ENCODE measurements around the gene BSPRY.
"Not testable (repeated sequence)": the region's sequence is repeated elsewhere in the genome, so short reads cannot be mapped to it uniquely, and the experiment has no call there.

The BSPRY gene

GRCh38 chr9:113370806-113371325, 21.5 kb downstream of the BSPRY start:
- no peak for DNase-seq (ENCODE audit: low read depth)

DNA sequence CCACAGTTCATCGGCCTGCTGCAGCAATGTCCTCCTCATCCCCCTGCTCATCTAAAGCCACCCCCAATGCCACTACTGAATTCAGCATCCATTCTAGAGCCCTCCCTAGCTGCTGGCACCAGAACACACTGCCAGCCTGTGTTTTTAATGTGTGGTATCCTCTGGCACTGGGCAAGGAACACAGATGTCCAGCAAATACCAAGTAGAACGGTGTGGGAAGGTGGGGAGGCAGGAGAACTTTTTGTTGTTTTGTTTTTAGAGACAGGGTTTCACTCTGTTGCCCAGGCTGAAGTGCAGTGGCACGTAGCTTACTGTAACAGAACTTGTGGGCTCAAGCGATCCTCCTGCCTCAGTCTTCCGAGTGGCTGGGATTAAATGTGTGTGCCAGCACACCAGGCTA, 22.7 kb downstream of the BSPRY start:
- no peak for DNase-seq (ENCODE audit: low read depth)

GRCh38 chr9:113373256-113373655, 23.9 kb downstream of the BSPRY start:
- DNase-seq (ENCODE audit: low read depth): no peak

DNA sequence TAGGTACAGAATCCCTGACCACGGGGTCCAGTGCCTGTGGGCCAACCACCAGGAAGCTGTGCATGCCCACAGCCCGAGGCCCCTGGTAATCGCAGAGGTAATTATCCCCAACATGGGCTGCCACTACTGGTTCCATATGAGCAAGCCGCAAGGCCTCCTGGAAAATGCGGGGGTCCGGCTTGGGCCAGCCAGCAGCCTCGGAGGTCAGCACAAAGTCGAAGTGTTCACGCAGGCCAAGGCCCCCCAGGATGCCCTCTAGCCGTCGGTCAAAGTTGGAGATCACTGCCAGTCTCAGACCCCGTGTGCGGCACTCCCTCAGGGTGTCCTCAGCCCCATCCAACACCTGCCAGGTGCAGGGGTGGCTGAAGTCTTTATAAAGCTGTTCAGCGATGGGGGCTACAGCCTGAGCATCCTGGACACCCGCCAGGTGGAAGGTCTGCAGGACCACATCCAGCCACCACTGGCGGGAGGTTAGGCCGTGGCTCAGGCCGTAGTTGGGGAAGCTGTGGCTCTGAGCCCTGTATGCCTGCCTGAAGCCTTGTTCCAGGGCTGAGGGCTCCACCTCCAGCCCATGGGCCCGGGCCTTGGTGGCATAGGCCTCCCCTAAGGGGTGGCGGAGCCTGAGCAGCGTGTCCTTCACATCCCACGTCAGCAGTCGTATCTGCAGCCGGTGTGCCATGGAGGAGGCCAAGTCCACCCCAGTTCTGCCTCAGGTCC, 24.5 kb downstream of the BSPRY start:
- DNase-seq (ENCODE audit: low read depth): no peak

DNA sequence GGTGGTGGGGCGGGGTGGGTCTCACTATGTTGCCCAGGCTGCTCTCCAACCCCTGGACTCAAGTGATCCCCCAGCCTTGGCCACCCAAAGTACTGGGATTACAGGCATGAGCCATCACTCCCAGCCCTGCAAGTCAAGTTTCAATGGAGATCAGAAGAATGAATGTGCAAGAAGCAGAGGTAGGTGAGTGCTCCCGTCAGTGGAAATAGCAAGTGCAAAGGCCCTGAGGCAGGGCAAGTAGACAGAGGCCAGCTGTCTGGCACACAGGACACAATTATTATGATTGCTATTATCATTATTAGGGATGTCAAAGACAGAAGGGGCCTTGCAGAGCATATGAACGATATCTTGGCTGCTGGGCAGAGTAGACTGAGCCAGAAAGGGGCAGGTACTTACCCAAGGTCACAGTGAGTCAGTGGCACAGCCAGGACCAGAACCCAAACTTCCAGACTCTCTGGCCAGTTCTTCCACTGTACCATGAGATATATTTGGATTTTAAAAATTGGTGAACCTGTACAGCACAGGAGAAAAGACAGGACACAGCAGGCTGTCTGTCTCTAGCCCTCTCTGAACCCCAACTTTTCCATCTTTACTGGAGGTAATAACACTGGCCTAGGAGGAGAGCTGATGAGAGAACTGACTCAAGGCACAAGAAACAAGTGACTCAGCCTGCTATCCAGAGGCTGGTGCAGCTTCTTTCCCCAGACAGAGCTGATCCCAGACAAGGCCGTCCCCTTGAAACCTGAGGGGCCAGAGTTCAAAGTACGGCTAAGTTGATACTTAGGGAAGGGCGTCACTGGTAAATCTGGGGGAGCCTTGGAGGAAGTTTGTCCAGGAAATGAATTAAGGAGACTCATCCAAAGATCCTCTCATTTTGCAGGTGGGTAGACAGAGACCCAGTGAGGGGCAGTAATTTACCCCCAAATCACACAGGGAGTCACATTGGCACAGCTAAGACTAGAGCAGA, 26.0 kb downstream of the BSPRY start:
- no peak for DNase-seq (ENCODE audit: low read depth)

- peak; percentile 61 for DNase-seq (ENCODE audit: low read depth)
Observed at GRCh38 chr9:113376634-113377567, 27.6 kb downstream of the BSPRY start, which contains the start of gene HDHD3. TSS of gene HDHD3 (minus strand) at chr9:113376986. CDS start at chr9:113374354, 2,632 bp downstream.

DNA sequence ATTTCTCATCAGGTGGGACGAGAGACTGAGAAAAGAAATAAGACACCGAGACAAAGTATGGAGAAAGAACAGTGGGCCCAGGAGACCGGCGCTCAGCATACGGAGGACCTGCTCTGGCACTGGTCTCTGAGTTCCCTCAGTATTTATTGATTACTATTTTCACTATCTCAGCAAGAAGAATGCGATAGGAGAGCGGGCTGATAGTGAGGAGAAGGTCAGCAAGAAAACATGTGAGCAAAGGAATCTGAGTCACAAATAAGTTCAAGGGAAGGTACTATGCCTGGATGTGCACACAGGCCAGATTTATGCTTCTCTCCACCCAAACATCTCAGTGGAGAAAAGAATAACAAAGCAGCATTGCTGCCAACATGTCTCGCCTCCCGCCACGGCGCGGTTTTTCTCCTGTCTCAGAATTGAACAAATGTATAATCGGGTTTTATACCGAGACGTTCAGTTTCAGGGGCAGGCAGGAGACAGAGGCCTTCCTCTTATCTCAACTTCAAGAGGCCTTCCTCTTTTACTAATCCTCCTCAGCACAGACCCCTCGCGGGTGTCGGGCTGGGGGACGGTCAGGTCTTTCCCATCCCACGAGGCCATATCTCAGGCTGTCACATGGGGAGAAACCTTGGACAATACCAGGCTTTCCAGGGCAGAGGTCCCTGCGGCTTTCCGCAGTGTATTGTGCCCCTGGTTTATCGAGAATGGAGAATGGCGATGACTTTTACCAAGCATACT, 29.9 kb downstream of the BSPRY start:
- not testable (repeated sequence) for DNase-seq (ENCODE audit: low read depth)

- not testable (repeated sequence) for DNase-seq (ENCODE audit: low read depth)
Observed at GRCh38 chr9:113379829-113380210, 30.5 kb downstream of the BSPRY start.

- no peak for DNase-seq (ENCODE audit: low read depth)
Observed at GRCh38 chr9:113380869-113381378, 31.6 kb downstream of the BSPRY start.

DNA sequence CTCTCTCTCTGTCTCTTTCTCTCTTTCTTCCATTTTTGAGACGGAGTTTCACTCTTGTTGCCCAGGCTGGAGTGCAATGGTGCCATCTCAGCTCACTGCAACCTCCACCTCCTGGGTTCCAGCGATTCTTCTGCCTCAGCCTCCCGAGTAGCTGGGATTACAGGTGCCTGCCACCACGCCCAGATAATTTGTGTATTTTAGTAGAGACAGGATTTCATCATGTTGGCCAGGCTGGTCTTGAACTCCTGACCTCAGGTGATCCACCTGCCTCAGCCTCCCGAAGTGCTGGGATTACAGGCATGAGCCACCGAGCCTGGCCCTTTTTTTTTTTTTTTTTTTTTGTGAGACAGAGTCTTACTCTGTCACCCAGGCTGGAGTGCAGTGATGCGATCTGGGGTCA, 32.1 kb downstream of the BSPRY start:
- DNase-seq (ENCODE audit: low read depth): not testable (repeated sequence)

- no peak for DNase-seq (ENCODE audit: low read depth)
Observed at GRCh38 chr9:113381909-113382411, 32.6 kb downstream of the BSPRY start.

GRCh38 chr9:113386571-113387393, 37.4 kb downstream of the BSPRY start:
- no peak for DNase-seq (ENCODE audit: low read depth)

- no peak for DNase-seq (ENCODE audit: low read depth)
Observed at GRCh38 chr9:113387560-113388230, 38.4 kb downstream of the BSPRY start.

- no peak for DNase-seq (ENCODE audit: low read depth)
Observed at GRCh38 chr9:113388833-113389232, 39.5 kb downstream of the BSPRY start.

- no peak for DNase-seq (ENCODE audit: low read depth)
Observed at GRCh38 chr9:113389451-113389850, 40.1 kb downstream of the BSPRY start.

- no peak for DNase-seq (ENCODE audit: low read depth)
Observed at GRCh38 chr9:113390192-113390960, 41.0 kb downstream of the BSPRY start.

DNA sequence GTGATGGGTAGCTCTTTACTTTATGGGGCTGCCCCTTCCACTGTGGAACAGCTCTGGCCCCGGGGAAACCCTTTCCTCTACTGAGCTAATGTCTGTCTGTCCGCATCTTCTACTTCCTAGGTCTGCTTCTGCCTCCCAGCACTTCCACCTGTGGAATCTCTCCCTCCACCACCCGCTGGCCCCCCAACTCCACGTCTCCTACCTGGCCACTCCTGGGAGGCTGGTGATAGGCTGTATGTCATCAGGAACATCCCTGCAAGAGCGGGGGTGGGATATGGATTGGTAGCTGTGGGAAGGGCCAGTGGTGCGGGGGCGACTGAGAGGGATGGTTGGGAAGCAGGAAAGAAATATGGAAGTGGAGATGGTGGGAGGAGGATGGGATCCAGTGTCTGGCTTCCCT, 42.6 kb downstream of the BSPRY start:
- no peak for DNase-seq (ENCODE audit: low read depth)

DNA sequence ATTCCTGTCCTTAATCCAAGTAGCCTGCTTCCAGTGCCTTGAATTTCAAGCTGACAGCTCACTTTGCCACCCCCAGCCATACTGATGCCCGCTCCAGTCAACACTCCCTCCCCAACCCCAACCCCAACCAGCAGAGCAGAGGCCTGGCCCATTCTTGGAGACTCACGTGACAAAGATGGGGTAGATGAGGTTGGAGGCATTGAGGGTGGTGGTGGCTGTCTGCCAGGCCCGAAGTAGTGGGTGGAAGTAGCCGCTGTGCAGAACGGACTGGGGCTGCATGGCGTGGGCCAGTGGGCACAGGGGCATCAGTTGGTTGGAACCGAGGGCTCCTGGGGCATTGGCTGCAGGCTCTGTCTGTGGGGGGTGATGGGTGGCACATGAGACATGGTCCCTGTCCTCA, 43.9 kb downstream of the BSPRY start:
- DNase-seq (ENCODE audit: low read depth): no peak

Data from fibroblast of gingiva (primary cell).